Osteoblast (primary cell): ENCODE data around the gene PRKCQ. TPM values are rescaled to one million over a fixed set of nuclear protein-coding genes. Genes with fewer than 3 reads are reported as not detected.
A peak's percentile ranks its signal among the peaks of the same experiment; 100 is the strongest.

Experiments used
- DNase-seq: peaks from one replicate; pipeline ENCODE4 v3.0.0; 2011; ENCODE audit warnings: low spot score, mixed read lengths; ENCODE audit not compliant: insufficient read length; ENCODE audit errors: missing footprints
- H2AFZ ChIP-seq: 2 replicates; pipeline ENCODE4 v1.6.0; 2011; ENCODE audit warnings: mild to moderate bottlenecking, low read length
- H3K27ac ChIP-seq: 2 replicates; pipeline ENCODE4 v1.5.1; 2011; ENCODE audit warnings: mild to moderate bottlenecking, low read depth, low read length, moderate library complexity
- H3K27me3 ChIP-seq: 2 replicates; pipeline ENCODE4 v1.6.0; 2012; ENCODE audit warnings: mild to moderate bottlenecking, control low read depth, inconsistent platforms, low read length, moderate library complexity; ENCODE audit not compliant: insufficient read depth
- H3K36me3 ChIP-seq: 2 replicates; pipeline ENCODE4 v1.5.1; 2011; ENCODE audit warnings: mild to moderate bottlenecking, low read length, control low read depth, moderate library complexity; ENCODE audit not compliant: insufficient read depth
- H3K4me1 ChIP-seq: 2 replicates; pipeline ENCODE4 v1.5.1; 2011; ENCODE audit warnings: mild to moderate bottlenecking, low read length, control low read depth, moderate library complexity; ENCODE audit not compliant: insufficient read depth
- H3K4me2 ChIP-seq: 2 replicates; pipeline ENCODE4 v1.6.0; 2011; ENCODE audit warnings: mild to moderate bottlenecking, low read length; ENCODE audit not compliant: insufficient read depth
- H3K4me3 ChIP-seq: fragments of 200-600 bp; sonication (generic); 3 replicates; pipeline ENCODE4 v1.5.1; 2012; ENCODE audit warnings: mild to moderate bottlenecking, low read length, inconsistent platforms; ENCODE audit not compliant: insufficient read depth
- H3K79me2 ChIP-seq: 2 replicates; pipeline ENCODE4 v1.6.0; 2012; ENCODE audit warnings: mild to moderate bottlenecking, low read length, control low read depth, inconsistent platforms; ENCODE audit not compliant: insufficient read depth
- H3K9me3 ChIP-seq: 2 replicates; pipeline ENCODE4 v1.5.1; 2011; ENCODE audit warnings: low read depth, low read length, control low read depth
- H4K20me1 ChIP-seq: 2 replicates; pipeline ENCODE4 v1.6.0; 2012; ENCODE audit warnings: mild to moderate bottlenecking, low read length, control low read depth; ENCODE audit not compliant: insufficient read depth
- CTCF ChIP-seq: IDR thresholded peaks from 2 replicates; pipeline ENCODE4 v1.5.1; 2011; ENCODE audit warnings: mild to moderate bottlenecking, low read depth, low read length, moderate library complexity; ENCODE audit errors: extremely low read depth
- total RNA-seq: library from RNA; depleted of rRNA; stranded (reverse); fragments of >200 nt; gene quantifications from 2 replicates; pipeline ENCODE4 v1.2.3, GENCODE V29; 2012

The PRKCQ gene
- total RNA-seq, 1 donor, result not detected

DNA sequence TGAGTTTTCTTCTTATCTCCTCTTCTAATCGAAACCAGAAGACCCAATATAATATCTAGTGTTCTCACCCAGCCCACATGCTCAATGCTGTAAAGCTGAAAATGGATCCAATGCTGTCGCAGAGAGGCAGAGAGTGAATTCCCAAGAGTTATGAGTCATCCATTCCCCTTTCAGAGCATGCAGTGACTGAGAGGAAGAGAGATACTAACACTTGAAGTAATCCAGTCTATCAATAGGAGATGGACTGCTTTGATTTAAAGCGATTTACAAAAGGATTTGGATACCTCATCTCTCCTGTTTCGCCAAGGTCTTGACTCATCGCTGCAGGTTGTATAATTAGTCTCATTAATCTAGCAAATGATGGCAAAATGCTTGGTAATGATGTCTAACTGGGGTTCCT lies 41.5 kb upstream of the PRKCQ start:
- no peaks in the 10 kb centered on the region for H3K79me2 ChIP-seq
- H3K27me3 ChIP-seq, result no peaks in the 10 kb centered on the region
- H3K9me3 ChIP-seq, result no peaks in the 10 kb centered on the region
- H3K4me2 ChIP-seq, result no peak overlapping the region
- peak; percentile 50 for DNase-seq
- H3K27ac ChIP-seq, result no peak overlapping the region
- no peak for TF ChIP-seq CTCF
- H3K36me3 ChIP-seq, result no peaks in the 10 kb centered on the region
- H2AFZ ChIP-seq, result no peak overlapping the region
- no peak overlapping the region for H3K4me3 ChIP-seq
- no peaks in the 10 kb centered on the region for H4K20me1 ChIP-seq
- H3K4me1 ChIP-seq, result no peaks in the 10 kb centered on the region

GRCh38 chr10:6619660-6620059 lies 39.6 kb upstream of the PRKCQ start:
- TF ChIP-seq CTCF, result no peak
- Histone ChIP-seq H3K4me3 (no peak overlapping the region), H3K27me3 (no peaks in the 10 kb centered on the region), H3K4me2 (no peak overlapping the region), H2AFZ (no peak overlapping the region), H3K4me1 (no peaks in the 10 kb centered on the region), H3K79me2 (no peaks in the 10 kb centered on the region), H3K9me3 (no peaks in the 10 kb centered on the region), H3K36me3 (no peaks in the 10 kb centered on the region), H3K27ac (no peak overlapping the region), H4K20me1 (no peaks in the 10 kb centered on the region)
- no peak for DNase-seq

GRCh38 chr10:6618340-6618739 lies 38.3 kb upstream of the PRKCQ start:
- TF ChIP-seq CTCF, result no peak
- H2AFZ ChIP-seq, result no peak overlapping the region
- no peak for DNase-seq
- no peaks in the 10 kb centered on the region for H3K79me2 ChIP-seq
- H4K20me1 ChIP-seq, result no peaks in the 10 kb centered on the region
- no peaks in the 10 kb centered on the region for H3K9me3 ChIP-seq
- H3K27ac ChIP-seq, result no peak overlapping the region
- H3K36me3 ChIP-seq, result no peaks in the 10 kb centered on the region
- H3K4me3 ChIP-seq, result no peak overlapping the region
- no peaks in the 10 kb centered on the region for H3K4me1 ChIP-seq
- H3K27me3 ChIP-seq, result no peaks in the 10 kb centered on the region
- H3K4me2 ChIP-seq, result no peak overlapping the region

DNA sequence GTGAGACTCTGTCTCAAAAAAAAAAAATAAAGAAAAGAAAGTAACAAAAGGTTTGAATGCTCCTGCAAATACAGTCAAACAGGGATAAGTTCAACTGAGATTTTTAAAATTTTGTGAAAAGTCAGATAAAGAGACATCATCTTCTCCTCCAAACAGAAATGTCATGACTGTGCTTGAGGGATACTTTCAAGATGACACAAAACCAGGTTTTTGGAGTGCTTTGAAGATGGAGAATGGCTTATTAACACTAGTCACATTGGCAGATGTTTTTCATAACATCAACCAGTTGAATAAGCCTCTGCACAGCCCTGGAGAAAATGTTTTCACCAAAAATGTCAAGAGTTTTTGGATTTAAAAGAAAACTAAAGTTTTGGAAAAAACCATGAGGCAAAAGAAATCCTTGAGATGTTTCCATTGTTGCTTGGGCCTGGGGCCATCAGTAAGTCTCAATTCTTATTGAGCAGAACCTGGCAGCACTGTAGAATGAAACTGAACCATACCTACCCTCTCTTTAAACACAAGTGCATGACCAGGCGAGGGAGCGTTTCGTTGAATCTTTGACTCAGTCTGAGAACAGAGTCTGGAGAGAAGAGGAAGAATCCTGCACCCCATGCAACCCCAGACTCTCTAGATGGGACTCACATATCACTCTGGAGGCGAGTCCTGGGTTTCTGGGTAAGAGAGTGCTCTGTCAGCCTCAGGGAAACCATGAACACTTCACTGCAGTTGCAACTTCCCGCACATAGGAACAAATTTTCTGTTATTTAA lies 37.4 kb upstream of the PRKCQ start:
- DNase-seq, result no peak
- H3K4me2 ChIP-seq, result no peak overlapping the region
- H3K36me3 ChIP-seq, result no peaks in the 10 kb centered on the region
- no peak overlapping the region for H3K27ac ChIP-seq
- H3K27me3 ChIP-seq, result no peaks in the 10 kb centered on the region
- H3K4me1 ChIP-seq, result no peaks in the 10 kb centered on the region
- no peaks in the 10 kb centered on the region for H3K79me2 ChIP-seq
- H3K9me3 ChIP-seq, result no peaks in the 10 kb centered on the region
- TF ChIP-seq CTCF, result no peak
- H3K4me3 ChIP-seq, result no peak overlapping the region
- H2AFZ ChIP-seq, result no peak overlapping the region
- no peaks in the 10 kb centered on the region for H4K20me1 ChIP-seq
